ENCODE results near the gene MCC. TPM values are rescaled to one million over a fixed set of nuclear protein-coding genes. Genes with fewer than 3 reads are reported as not detected.

MCC gene
- total and polyA plus RNA-seq, 4 donors = 9.0 to 47.3 (median 14.7) TPM

DNA sequence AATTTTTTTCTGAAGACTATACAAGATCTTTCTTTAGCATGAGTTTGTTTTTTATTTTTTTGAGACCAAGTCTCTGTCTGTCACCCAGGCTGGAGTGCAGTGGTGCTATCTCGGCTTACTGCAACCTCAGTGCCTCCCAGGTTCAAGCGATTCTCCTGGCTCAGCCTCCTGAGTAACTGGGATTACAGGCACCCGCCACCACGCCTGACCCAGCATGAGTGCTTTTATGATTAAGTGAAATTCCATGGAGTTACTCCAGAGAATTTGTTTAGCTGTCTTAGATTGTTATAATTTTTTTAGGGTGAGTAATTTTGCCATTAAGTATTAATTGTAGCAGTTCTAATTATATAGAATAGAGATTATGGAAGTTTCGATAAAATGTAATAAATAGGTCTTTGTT, 39.5 kb upstream of the MCC start (continued):
- TF ChIP-seq GABPA (IDR thresholded peaks at IDR 0.05 in 1 of 2, conservative IDR thresholded peaks at IDR 0.05 in 1 of 2) = no peak
- TF ChIP-seq HNF4G (IDR thresholded peaks at IDR 0.05) = no peak

DNA sequence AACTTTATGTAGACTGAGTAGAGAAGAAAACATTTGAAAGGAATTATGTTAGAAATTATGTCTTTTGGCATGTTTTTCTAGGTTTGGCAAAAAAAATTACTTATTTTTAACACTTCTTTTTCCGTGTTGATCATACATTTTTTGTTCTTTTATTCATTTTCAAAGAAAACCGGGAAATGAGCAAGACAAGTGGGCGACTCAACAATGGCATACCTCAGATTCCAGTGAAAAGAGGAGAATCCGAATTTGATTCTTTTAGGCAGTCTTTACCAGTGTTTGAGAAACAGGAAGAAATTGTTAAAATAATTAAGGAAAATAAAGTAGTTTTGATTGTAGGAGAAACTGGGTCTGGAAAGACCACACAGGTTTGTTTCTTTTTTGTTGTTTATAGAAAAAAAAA, 38.2 kb upstream of the MCC start:
- Histone ChIP-seq H3K4me1 (ENCODE audit: control insufficient read depth in 4 of 4, insufficient read depth in 4 of 4, low read length in 3 of 4) (no peaks in the 10 kb centered on the region), H3K36me3 (ENCODE audit: control insufficient read depth in 4 of 4, insufficient read depth in 3 of 4, low read depth in 1 of 4, low read length in 3 of 4) (peaks cover 0 to 7% (median 0%) of the 10 kb centered on the region in 4 donors), H3K9ac (ENCODE audit: low read depth in 1 of 2, low read length in 2 of 2) (no peak overlapping the region), H3K4me3 (ENCODE audit: low read depth in 1 of 3, low read length in 3 of 3) (no peak overlapping the region), H3K9me3 (ENCODE audit: control insufficient read depth in 4 of 4, low read length in 3 of 4) (no peaks in the 10 kb centered on the region), H3K27ac (ENCODE audit: low read depth in 1 of 2, low read length in 2 of 2) (no peak overlapping the region), H3K27me3 (ENCODE audit: control insufficient read depth in 4 of 4, insufficient read depth in 4 of 4, low read length in 3 of 4) (no peaks in the 10 kb centered on the region)
- WGBS = 96% methylated on average over 4 of the region's 4 CpGs
- DNase-seq (ENCODE audit: low spot score) = no peak
- TF ChIP-seq REST (IDR thresholded peaks at IDR 0.05) = no peak
- TF ChIP-seq, protein P1, sequence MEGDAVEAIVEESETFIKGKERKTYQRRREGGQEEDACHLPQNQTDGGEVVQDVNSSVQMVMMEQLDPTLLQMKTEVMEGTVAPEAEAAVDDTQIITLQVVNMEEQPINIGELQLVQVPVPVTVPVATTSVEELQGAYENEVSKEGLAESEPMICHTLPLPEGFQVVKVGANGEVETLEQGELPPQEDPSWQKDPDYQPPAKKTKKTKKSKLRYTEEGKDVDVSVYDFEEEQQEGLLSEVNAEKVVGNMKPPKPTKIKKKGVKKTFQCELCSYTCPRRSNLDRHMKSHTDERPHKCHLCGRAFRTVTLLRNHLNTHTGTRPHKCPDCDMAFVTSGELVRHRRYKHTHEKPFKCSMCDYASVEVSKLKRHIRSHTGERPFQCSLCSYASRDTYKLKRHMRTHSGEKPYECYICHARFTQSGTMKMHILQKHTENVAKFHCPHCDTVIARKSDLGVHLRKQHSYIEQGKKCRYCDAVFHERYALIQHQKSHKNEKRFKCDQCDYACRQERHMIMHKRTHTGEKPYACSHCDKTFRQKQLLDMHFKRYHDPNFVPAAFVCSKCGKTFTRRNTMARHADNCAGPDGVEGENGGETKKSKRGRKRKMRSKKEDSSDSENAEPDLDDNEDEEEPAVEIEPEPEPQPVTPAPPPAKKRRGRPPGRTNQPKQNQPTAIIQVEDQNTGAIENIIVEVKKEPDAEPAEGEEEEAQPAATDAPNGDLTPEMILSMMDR (IDR thresholded peaks at IDR 0.05; ENCODE audit: low read depth, low read length, missing input control) = no peak
- no peak for TF ChIP-seq EGR1 (IDR thresholded peaks at IDR 0.05; ENCODE audit: low read depth in 2 of 2)
- TF ChIP-seq SP1 (IDR thresholded peaks at IDR 0.05) = no peak
- TF ChIP-seq TAF1 (conservative IDR thresholded peaks at IDR 0.05) = no peak
- no peak for TF ChIP-seq RAD21 (IDR thresholded peaks at IDR 0.05)
- no peak for TF ChIP-seq HNF4G (IDR thresholded peaks at IDR 0.05)
- TF ChIP-seq FOXA2 (IDR thresholded peaks at IDR 0.05) = no peak
- no peak for TF ChIP-seq ATF3 (IDR thresholded peaks at IDR 0.05)
- TF ChIP-seq YY1 (IDR thresholded peaks at IDR 0.05) = no peak
- TF ChIP-seq NR2F2 (IDR thresholded peaks at IDR 0.05) = no peak
- no peak for TF ChIP-seq HNF4A (conservative IDR thresholded peaks at IDR 0.05)
- no peak for TF ChIP-seq GABPA (IDR thresholded peaks at IDR 0.05 in 1 of 2, conservative IDR thresholded peaks at IDR 0.05 in 1 of 2)
- TF ChIP-seq, protein P2, sequence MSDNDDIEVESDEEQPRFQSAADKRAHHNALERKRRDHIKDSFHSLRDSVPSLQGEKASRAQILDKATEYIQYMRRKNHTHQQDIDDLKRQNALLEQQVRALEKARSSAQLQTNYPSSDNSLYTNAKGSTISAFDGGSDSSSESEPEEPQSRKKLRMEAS (IDR thresholded peaks at IDR 0.05) = no peak
- TF ChIP-seq ZBTB33 (IDR thresholded peaks at IDR 0.05) = no peak
- no peak for TF ChIP-seq FOXA1 (IDR thresholded peaks at IDR 0.05)

Measured in liver (tissue), 9 donors.